HEK293 (cell line): ENCODE measurements around the gene ABHD16B.

ENCODE experiments used
- CTCF ChIA-PET: fragments of 350-600 bp; formaldehyde crosslinking; extraction: SDS; loops from one replicate; lab custom pipeline; 2021; ENCODE audit warnings: antibody characterized with exemption; lab: Yijun Ruan, JAX
- POLR2A ChIA-PET: fragments of 300-600 bp; formaldehyde crosslinking; extraction: SDS; loops from one replicate; lab custom pipeline; 2020; ENCODE audit warnings: antibody characterized with exemption, inconsistent platforms; lab: Yijun Ruan, JAX
- H3K27ac ChIP-seq: fragments of 200-500 bp; sonication (Bioruptor generic); 2 replicates; pipeline ENCODE4 v1.5.1; 2014; ENCODE audit warnings: low read depth, low read length, control low read depth, inconsistent platforms; ENCODE audit errors: extremely low read depth
- H3K36me3 ChIP-seq, 2 experiments: fragments of 200-500 bp in 1 of 2; sonication (Bioruptor generic) in 1 of 2; 1 replicate in 1 of 2; 2 replicates in 1 of 2; pipeline ENCODE4 v1.5.1; 2014 to 2017; ENCODE audit warnings: inconsistent platforms in 2 of 2, low read length in 2 of 2; ENCODE audit not compliant: control insufficient read depth in 2 of 2, insufficient read depth in 1 of 2
- H3K4me1 ChIP-seq: fragments of 200-500 bp; sonication (Bioruptor generic); 2 replicates; pipeline ENCODE4 v1.5.1; 2014; ENCODE audit warnings: mild to moderate bottlenecking, low read length, inconsistent platforms; ENCODE audit not compliant: control insufficient read depth, insufficient read depth
- H3K4me3 ChIP-seq: 2 replicates; pipeline ENCODE4 v1.5.1; 2011; ENCODE audit warnings: low read depth, mild to moderate bottlenecking, control low read depth, low read length, moderate library complexity
- H3K9me3 ChIP-seq: fragments of 200-500 bp; sonication (Bioruptor generic); 2 replicates; pipeline ENCODE4 v1.5.1; 2014; ENCODE audit warnings: low read depth, low read length, inconsistent platforms; ENCODE audit not compliant: control insufficient read depth, insufficient read depth
- BCL11A ChIP-seq: fragments of 450-650 bp; formaldehyde crosslinking; IDR thresholded peaks from 2 replicates; pipeline ENCODE4 v1.5.1; 2016; ENCODE audit warnings: low read depth, missing biosample characterization, missing genetic modification characterization
- OSR2 ChIP-seq: fragments of 450-650 bp; formaldehyde crosslinking; IDR thresholded peaks from 2 replicates; pipeline ENCODE4 v1.5.1; 2016; ENCODE audit warnings: missing biosample characterization, missing genetic modification characterization
- OVOL3 ChIP-seq: fragments of 450-650 bp; formaldehyde crosslinking; IDR thresholded peaks from 2 replicates; pipeline ENCODE4 v1.5.1; 2016; ENCODE audit warnings: missing biosample characterization, missing genetic modification characterization
- PRDM1 ChIP-seq: fragments of 450-650 bp; formaldehyde crosslinking; IDR thresholded peaks from 2 replicates; pipeline ENCODE4; 2016; ENCODE audit warnings: missing biosample characterization, missing genetic modification characterization
- ZBTB1 ChIP-seq: fragments of 450-650 bp; formaldehyde crosslinking; IDR thresholded peaks from 2 replicates; pipeline ENCODE4 v1.5.1; 2016; ENCODE audit warnings: missing biosample characterization, missing genetic modification characterization
- ZNF133 ChIP-seq: fragments of 450-650 bp; formaldehyde crosslinking; IDR thresholded peaks from 2 replicates; pipeline ENCODE4 v1.5.1; 2016; ENCODE audit warnings: missing biosample characterization, missing genetic modification characterization
- ZNF211 ChIP-seq: fragments of 450-650 bp; formaldehyde crosslinking; IDR thresholded peaks from 2 replicates; pipeline ENCODE4 v1.5.1; 2016; ENCODE audit warnings: low read depth, missing biosample characterization, missing genetic modification characterization
- ZNF24 ChIP-seq: fragments of 450-650 bp; formaldehyde crosslinking; IDR thresholded peaks from 2 replicates; pipeline ENCODE4 v1.5.1; 2016; ENCODE audit warnings: missing biosample characterization, missing genetic modification characterization
- ZNF366 ChIP-seq: fragments of 450-650 bp; formaldehyde crosslinking; conservative IDR thresholded peaks from 2 replicates; pipeline ENCODE4 v1.5.1; 2016; ENCODE audit warnings: missing biosample characterization, missing genetic modification characterization
- ZNF398 ChIP-seq: fragments of 450-650 bp; formaldehyde crosslinking; IDR thresholded peaks from 2 replicates; pipeline ENCODE4 v1.5.1; 2017; ENCODE audit warnings: missing biosample characterization, missing genetic modification characterization
- ZNF623 ChIP-seq: fragments of 450-650 bp; formaldehyde crosslinking; IDR thresholded peaks from 2 replicates; pipeline ENCODE4 v1.5.1; 2016; ENCODE audit warnings: missing biosample characterization, missing genetic modification characterization
- ZNF658 ChIP-seq: fragments of 450-650 bp; formaldehyde crosslinking; IDR thresholded peaks from 2 replicates; pipeline ENCODE4; 2016; ENCODE audit warnings: missing biosample characterization, missing genetic modification characterization
- ZNF677 ChIP-seq: fragments of 450-650 bp; IDR thresholded peaks from 2 replicates; pipeline ENCODE4 v1.5.0; 2018; ENCODE audit warnings: missing biosample characterization, mild to moderate bottlenecking, missing genetic modification characterization, moderate library complexity
- ZNF692 ChIP-seq: fragments of 450-650 bp; formaldehyde crosslinking; IDR thresholded peaks from 2 replicates; pipeline ENCODE4 v1.5.1; 2016; ENCODE audit warnings: missing biosample characterization, missing genetic modification characterization
- ZNF747 ChIP-seq: fragments of 450-650 bp; formaldehyde crosslinking; IDR thresholded peaks from 2 replicates; pipeline ENCODE4 v1.5.1; 2016; ENCODE audit warnings: missing biosample characterization, missing genetic modification characterization
- ZNF76 ChIP-seq: fragments of 450-650 bp; formaldehyde crosslinking; IDR thresholded peaks from 2 replicates; pipeline ENCODE4; 2016; ENCODE audit warnings: low read depth, missing biosample characterization, missing genetic modification characterization, borderline replicate concordance
- ZNF776 ChIP-seq: fragments of 450-650 bp; formaldehyde crosslinking; IDR thresholded peaks from 2 replicates; pipeline ENCODE4 v1.5.0; 2017; ENCODE audit warnings: missing biosample characterization, missing genetic modification characterization, borderline replicate concordance
- ZNF792 ChIP-seq: fragments of 450-650 bp; formaldehyde crosslinking; IDR thresholded peaks from 2 replicates; pipeline ENCODE4 v1.5.1; 2016; ENCODE audit warnings: missing biosample characterization, missing genetic modification characterization
- ZSCAN16 ChIP-seq: fragments of 450-650 bp; formaldehyde crosslinking; IDR thresholded peaks from 2 replicates; pipeline ENCODE4 v1.5.1; 2016; ENCODE audit warnings: missing biosample characterization, missing genetic modification characterization
- TF ChIP-seq, protein P1 (sequence below): fragments of 450-650 bp; IDR thresholded peaks from 2 replicates; pipeline ENCODE4 v1.5.1; 2018; ENCODE audit warnings: missing biosample characterization, missing genetic modification characterization
- TF ChIP-seq, protein P2 (sequence below): fragments of 450-650 bp; formaldehyde crosslinking; IDR thresholded peaks from 2 replicates; pipeline ENCODE4 v1.5.1; 2016; ENCODE audit warnings: missing biosample characterization, missing genetic modification characterization
- TF ChIP-seq, protein P3 (sequence below): fragments of 450-650 bp; formaldehyde crosslinking; IDR thresholded peaks from 2 replicates; pipeline ENCODE4; 2016; ENCODE audit warnings: missing biosample characterization, missing genetic modification characterization
- TF ChIP-seq, protein P4 (sequence below): fragments of 450-650 bp; formaldehyde crosslinking; IDR thresholded peaks from 2 replicates; pipeline ENCODE4 v1.5.1; 2016; ENCODE audit warnings: missing biosample characterization, missing genetic modification characterization

ABHD16B gene

DNA sequence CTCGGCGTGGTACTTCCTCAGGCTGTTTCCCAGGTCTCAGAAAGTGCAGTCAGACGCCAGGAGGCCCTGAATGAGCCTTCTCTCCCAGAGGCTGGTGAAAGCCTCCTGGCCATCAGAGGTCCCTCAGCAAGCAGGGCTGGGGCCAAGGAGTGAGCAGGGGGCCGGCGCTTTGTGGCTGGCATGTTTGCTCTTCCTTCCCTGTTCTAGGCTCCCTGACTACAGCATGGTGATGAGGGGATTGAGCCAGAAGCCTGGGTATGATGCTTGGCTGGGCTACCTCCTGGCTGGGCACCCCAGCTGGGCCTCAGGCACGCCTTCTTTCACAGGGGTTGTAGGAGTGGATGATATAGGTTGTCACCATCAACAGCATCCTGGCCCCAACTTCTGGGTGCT is 21.9 kb downstream of the ABHD16B start:
- no peaks in the 10 kb centered on the region for H3K4me1 ChIP-seq
- TF ChIP-seq ZNF792 (no peak), BCL11A (no peak), ZNF658 (no peak), ZNF692 (no peak), PRDM1 (tag by site-specific recombination) (no peak), ZNF133 (tag by site-specific recombination) (no peak), ZSCAN16 (tag by site-specific recombination) (no peak), ZNF747 (tag by site-specific recombination) (no peak), ZNF211 (tag by site-specific recombination) (no peak), ZBTB1 (no peak), ZNF776 (tag by site-specific recombination) (no peak), ZNF76 (tag by site-specific recombination) (no peak), ZNF366 (tag by site-specific recombination) (no peak), OSR2 (tag by site-specific recombination) (no peak), ZNF398 (tag by site-specific recombination) (no peak), ZNF623 (tag by site-specific recombination) (no peak)
- TF ChIP-seq, protein P1, sequence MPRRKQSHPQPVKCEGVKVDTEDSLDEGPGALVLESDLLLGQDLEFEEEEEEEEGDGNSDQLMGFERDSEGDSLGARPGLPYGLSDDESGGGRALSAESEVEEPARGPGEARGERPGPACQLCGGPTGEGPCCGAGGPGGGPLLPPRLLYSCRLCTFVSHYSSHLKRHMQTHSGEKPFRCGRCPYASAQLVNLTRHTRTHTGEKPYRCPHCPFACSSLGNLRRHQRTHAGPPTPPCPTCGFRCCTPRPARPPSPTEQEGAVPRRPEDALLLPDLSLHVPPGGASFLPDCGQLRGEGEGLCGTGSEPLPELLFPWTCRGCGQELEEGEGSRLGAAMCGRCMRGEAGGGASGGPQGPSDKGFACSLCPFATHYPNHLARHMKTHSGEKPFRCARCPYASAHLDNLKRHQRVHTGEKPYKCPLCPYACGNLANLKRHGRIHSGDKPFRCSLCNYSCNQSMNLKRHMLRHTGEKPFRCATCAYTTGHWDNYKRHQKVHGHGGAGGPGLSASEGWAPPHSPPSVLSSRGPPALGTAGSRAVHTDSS (tag by site-specific recombination) = no peak
- TF ChIP-seq, protein P2, sequence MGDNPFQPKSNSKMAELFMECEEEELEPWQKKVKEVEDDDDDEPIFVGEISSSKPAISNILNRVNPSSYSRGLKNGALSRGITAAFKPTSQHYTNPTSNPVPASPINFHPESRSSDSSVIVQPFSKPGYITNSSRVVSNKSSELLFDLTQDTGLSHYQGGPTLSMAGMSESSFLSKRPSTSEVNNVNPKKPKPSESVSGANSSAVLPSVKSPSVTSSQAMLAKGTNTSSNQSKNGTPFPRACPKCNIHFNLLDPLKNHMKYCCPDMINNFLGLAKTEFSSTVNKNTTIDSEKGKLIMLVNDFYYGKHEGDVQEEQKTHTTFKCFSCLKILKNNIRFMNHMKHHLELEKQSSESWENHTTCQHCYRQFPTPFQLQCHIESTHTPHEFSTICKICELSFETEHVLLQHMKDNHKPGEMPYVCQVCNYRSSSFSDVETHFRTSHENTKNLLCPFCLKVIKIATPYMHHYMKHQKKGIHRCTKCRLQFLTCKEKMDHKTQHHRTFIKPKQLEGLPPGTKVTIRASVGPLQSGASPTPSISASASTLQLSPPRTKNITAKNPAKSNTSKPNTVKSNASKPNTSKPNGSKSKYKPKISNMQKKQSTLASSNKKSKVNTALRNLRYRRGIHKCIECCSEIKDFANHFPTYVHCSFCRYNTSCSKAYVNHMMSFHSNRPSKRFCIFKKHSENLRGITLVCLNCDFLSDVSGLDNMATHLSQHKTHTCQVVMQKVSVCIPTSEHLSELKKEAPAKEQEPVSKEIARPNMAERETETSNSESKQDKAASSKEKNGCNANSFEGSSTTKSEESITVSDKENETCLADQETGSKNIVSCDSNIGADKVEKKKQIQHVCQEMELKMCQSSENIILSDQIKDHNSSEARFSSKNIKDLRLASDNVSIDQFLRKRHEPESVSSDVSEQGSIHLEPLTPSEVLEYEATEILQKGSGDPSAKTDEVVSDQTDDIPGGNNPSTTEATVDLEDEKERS (tag by site-specific recombination) = no peak
- H3K36me3 ChIP-seq = peaks cover 0 to 78% of the 10 kb centered on the region in 2 experiments; a peak in 2 of 3 replicates
- H3K27ac ChIP-seq = no peak overlapping the region
- H3K9me3 ChIP-seq = no peaks in the 10 kb centered on the region
- no peak overlapping the region for H3K4me3 ChIP-seq
- ChIA-PET POLR2A (no interaction called here), CTCF (no interaction called here)

DNA sequence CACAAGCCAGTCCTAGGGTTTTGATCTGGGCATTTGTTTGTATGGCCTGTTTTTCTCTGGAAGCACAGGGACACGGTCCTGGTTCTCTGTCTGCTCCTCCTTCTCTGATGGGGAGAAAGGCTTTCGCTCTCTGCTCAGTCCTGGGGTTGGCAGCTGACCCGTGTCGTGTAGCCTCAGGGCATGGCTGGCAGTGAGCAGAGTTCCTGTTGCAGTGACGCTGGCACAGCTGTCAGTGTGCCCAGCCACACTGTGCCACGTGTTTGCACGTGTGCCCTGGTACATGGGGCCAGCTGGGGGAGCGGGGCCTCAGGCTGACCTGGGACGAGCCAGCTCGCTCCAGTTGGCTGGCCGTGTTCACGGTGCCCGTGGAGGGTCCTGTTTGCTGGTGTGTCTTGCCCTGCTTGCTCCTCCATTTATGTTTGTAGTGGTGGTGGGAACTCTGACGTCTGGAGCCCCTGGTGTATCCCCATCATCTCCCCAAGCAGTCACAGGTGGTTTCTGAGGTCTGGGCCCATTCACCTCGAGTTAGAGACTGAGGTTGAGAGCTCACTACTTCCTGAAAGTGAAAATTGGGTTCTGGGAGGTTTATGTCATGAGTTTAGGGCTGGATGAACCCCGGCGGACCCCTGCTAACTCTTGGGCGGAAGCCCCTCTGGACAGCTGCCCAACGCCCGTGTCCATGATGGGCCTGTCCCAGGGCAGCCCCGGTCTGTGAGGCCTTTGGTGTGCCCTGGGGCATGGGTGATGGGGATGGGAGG is 23.4 kb downstream of the ABHD16B start:
- peaks cover 0 to 77% of the 10 kb centered on the region in 2 experiments; a peak in 2 of 3 replicates for H3K36me3 ChIP-seq
- ChIA-PET POLR2A (interaction anchor here (0.7 kb wide), 1 partner anchor 38 kb away, joined by 3 read pairs; no protein-coding TSS in a partner anchor), CTCF (no interaction called here)
- no peak overlapping the region for H3K4me3 ChIP-seq
- H3K9me3 ChIP-seq = no peaks in the 10 kb centered on the region
- H3K27ac ChIP-seq = no peak overlapping the region
- H3K4me1 ChIP-seq = no peaks in the 10 kb centered on the region
- TF ChIP-seq OVOL3 = no peak
- TF ChIP-seq ZNF677 (tag by site-specific recombination) = no peak
- TF ChIP-seq ZNF658 = no peak
- TF ChIP-seq, protein P3, sequence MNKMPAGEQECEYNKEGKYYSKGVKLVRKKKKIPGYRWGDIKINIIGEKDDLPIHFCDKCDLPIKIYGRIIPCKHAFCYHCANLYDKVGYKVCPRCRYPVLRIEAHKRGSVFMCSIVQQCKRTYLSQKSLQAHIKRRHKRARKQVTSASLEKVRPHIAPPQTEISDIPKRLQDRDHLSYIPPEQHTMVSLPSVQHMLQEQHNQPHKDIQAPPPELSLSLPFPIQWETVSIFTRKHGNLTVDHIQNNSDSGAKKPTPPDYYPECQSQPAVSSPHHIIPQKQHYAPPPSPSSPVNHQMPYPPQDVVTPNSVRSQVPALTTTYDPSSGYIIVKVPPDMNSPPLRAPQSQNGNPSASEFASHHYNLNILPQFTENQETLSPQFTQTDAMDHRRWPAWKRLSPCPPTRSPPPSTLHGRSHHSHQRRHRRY (tag by site-specific recombination) = no peak
- TF ChIP-seq, protein P4, sequence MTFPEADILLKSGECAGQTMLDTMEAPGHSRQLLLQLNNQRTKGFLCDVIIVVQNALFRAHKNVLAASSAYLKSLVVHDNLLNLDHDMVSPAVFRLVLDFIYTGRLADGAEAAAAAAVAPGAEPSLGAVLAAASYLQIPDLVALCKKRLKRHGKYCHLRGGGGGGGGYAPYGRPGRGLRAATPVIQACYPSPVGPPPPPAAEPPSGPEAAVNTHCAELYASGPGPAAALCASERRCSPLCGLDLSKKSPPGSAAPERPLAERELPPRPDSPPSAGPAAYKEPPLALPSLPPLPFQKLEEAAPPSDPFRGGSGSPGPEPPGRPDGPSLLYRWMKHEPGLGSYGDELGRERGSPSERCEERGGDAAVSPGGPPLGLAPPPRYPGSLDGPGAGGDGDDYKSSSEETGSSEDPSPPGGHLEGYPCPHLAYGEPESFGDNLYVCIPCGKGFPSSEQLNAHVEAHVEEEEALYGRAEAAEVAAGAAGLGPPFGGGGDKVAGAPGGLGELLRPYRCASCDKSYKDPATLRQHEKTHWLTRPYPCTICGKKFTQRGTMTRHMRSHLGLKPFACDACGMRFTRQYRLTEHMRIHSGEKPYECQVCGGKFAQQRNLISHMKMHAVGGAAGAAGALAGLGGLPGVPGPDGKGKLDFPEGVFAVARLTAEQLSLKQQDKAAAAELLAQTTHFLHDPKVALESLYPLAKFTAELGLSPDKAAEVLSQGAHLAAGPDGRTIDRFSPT (tag by site-specific recombination) = 0 out of 2 replicates have a peak, but pooled peaks have one; percentile 34
- TF ChIP-seq ZNF24 (tag by site-specific recombination) = no peak
